Neural progenitor cell (in vitro differentiated cells): ENCODE measurements around the gene CENPH. TPM values are rescaled to one million over a fixed set of nuclear protein-coding genes. Genes with fewer than 3 reads are reported as not detected.

Experiments
- DNase-seq: peaks from one replicate; pipeline ENCODE4 v3.0.0-alpha.2; 2016; ENCODE audit warnings: low spot score
- H2AFZ ChIP-seq: fragments of 200-600 bp; sonication (generic); replicated peaks from 2 replicates; pipeline ENCODE4 v1.6.1; 2016; ENCODE audit warnings: antibody characterized with exemption
- H3F3A ChIP-seq: fragments of 200-600 bp; sonication (generic); 2 replicates; pipeline ENCODE4 v1.6.1; 2016; ENCODE audit warnings: antibody characterized with exemption, low read depth
- H3K27ac ChIP-seq: fragments of 200-600 bp; sonication (generic); 2 replicates; pipeline ENCODE4 v1.5.1; 2016; ENCODE audit warnings: mild to moderate bottlenecking
- H3K27me3 ChIP-seq: fragments of 200-600 bp; sonication (generic); 2 replicates; pipeline ENCODE4 v1.6.1; 2016; ENCODE audit warnings: mild to moderate bottlenecking, moderate library complexity
- H3K36me3 ChIP-seq: fragments of 200-600 bp; sonication (generic); 2 replicates; pipeline ENCODE4 v1.5.1; 2016
- H3K4me1 ChIP-seq: fragments of 200-600 bp; sonication (generic); 2 replicates; pipeline ENCODE4 v1.6.1; 2016; ENCODE audit warnings: mixed run types
- H3K4me2 ChIP-seq: fragments of 200-600 bp; sonication (generic); 2 replicates; pipeline ENCODE4 v1.6.1; 2016
- H3K4me3 ChIP-seq: fragments of 200-600 bp; sonication (generic); 2 replicates; pipeline ENCODE4 v1.5.1; 2016
- H3K79me2 ChIP-seq: fragments of 200-600 bp; sonication (generic); 2 replicates; pipeline ENCODE4 v1.6.1; 2016; ENCODE audit warnings: low read depth
- H3K9ac ChIP-seq: fragments of 200-600 bp; sonication (generic); 2 replicates; pipeline ENCODE4 v1.6.1; 2016
- H3K9me3 ChIP-seq: fragments of 200-600 bp; sonication (generic); 2 replicates; pipeline ENCODE4 v1.5.1; 2016; ENCODE audit warnings: low read depth
- H4K20me1 ChIP-seq: fragments of 200-600 bp; sonication (generic); 2 replicates; pipeline ENCODE4 v1.6.1; 2016; ENCODE audit warnings: low read depth
- H3K27ac Mint-ChIP-seq: 3 replicates; pipeline ENCODE4 v1.8.0; 2021; ENCODE audit warnings: mixed read lengths
- H3K27me3 Mint-ChIP-seq: 2 replicates; pipeline ENCODE4 v1.8.0; 2022; ENCODE audit warnings: low read depth, mild to moderate bottlenecking, inconsistent platforms, moderate library complexity, mixed read lengths; ENCODE audit not compliant: insufficient read depth
- H3K36me3 Mint-ChIP-seq: 3 replicates; pipeline ENCODE4 v1.8.0; 2021; ENCODE audit warnings: mixed read lengths
- H3K4me1 Mint-ChIP-seq: 3 replicates; pipeline ENCODE4 v1.8.0; 2021; ENCODE audit warnings: mixed read lengths
- H3K4me3 Mint-ChIP-seq: 3 replicates; pipeline ENCODE4 v1.8.0; 2021; ENCODE audit warnings: mild to moderate bottlenecking, moderate library complexity, mixed read lengths
- H3K9me3 Mint-ChIP-seq: 3 replicates; pipeline ENCODE4 v1.8.0; 2020; ENCODE audit warnings: mixed read lengths
- CTCF ChIP-seq: fragments of 200-600 bp; sonication (generic); IDR thresholded peaks from 2 replicates; pipeline ENCODE4 v1.5.1; 2017; ENCODE audit warnings: antibody characterized with exemption, mild to moderate bottlenecking
- EZH2 ChIP-seq: fragments of 200-600 bp; sonication (generic); IDR thresholded peaks from 2 replicates; pipeline ENCODE4 v1.6.1; 2017; ENCODE audit warnings: antibody characterized with exemption, mild to moderate bottlenecking, moderate library complexity
- EZH2phosphoT487 ChIP-seq: fragments of 200-600 bp; sonication (generic); IDR thresholded peaks from 2 replicates; pipeline ENCODE4 v1.6.1; 2017; ENCODE audit warnings: antibody characterized with exemption
- total RNA-seq: library from RNA; depleted of rRNA; stranded (reverse); fragments of >200 nt; gene quantifications from 2 replicates; pipeline ENCODE4 v1.2.3, GENCODE V29; 2015; ENCODE audit warnings: low replicate concordance

CENPH gene
- total RNA-seq, 1 donor from 2014 or later, result 303 TPM

- TF ChIP-seq EZH2, result no peak
- no peak for TF ChIP-seq CTCF
- TF ChIP-seq EZH2phosphoT487, result no peak
- Histone ChIP-seq H3K27ac (no peak overlapping the region), H2AFZ (no peak overlapping the region), H3K36me3 (peaks cover 3% of the 10 kb centered on the region), H3K79me2 (no peaks in the 10 kb centered on the region), H3K9me3 (no peaks in the 10 kb centered on the region), H3K27me3 (no peaks in the 10 kb centered on the region), H3K9ac (no peak overlapping the region), H3K4me1 (no peaks in the 10 kb centered on the region), H3K4me2 (no peak overlapping the region), H3K4me3 (no peak overlapping the region), H4K20me1 (no peaks in the 10 kb centered on the region), H3F3A (peaks cover 5% of the 10 kb centered on the region)
- no peaks in the 10 kb centered on the region for H3K9me3 Mint-ChIP-seq
- DNase-seq, result no peak
- no peak overlapping the region for H3K27ac Mint-ChIP-seq
- H3K36me3 Mint-ChIP-seq, result peaks cover 9% of the 10 kb centered on the region
- peaks cover 2% of the 10 kb centered on the region for H3K27me3 Mint-ChIP-seq
- H3K4me1 Mint-ChIP-seq, result no peaks in the 10 kb centered on the region
- H3K4me3 Mint-ChIP-seq, result no peak overlapping the region
Measured at GRCh38 chr5:69209602-69210001, 20.2 kb downstream of the CENPH start.

GRCh38 chr5:69211200-69211599 is 21.8 kb downstream of the CENPH start:
- peaks cover 3% of the 10 kb centered on the region for H3K36me3 ChIP-seq
- peaks cover 14% of the 10 kb centered on the region for H3K36me3 Mint-ChIP-seq

GRCh38 chr5:69212022-69212421 is 22.6 kb downstream of the CENPH start:
- Histone ChIP-seq H3K4me3 (no peak overlapping the region), H3K4me1 (no peaks in the 10 kb centered on the region), H3K79me2 (no peaks in the 10 kb centered on the region), H3F3A (peaks cover 17% of the 10 kb centered on the region), H2AFZ (no peak overlapping the region), H3K9ac (no peak overlapping the region), H3K4me2 (no peak overlapping the region), H3K27me3 (no peaks in the 10 kb centered on the region), H3K27ac (no peak overlapping the region), H3K9me3 (no peaks in the 10 kb centered on the region), H3K36me3 (peaks cover 3% of the 10 kb centered on the region), H4K20me1 (no peaks in the 10 kb centered on the region)
- peaks cover 4% of the 10 kb centered on the region for H3K27me3 Mint-ChIP-seq
- H3K4me3 Mint-ChIP-seq, result no peak overlapping the region
- TF ChIP-seq CTCF (no peak), EZH2 (no peak), EZH2phosphoT487 (no peak)
- H3K27ac Mint-ChIP-seq, result no peak overlapping the region
- no peak for DNase-seq
- H3K9me3 Mint-ChIP-seq, result no peaks in the 10 kb centered on the region
- H3K4me1 Mint-ChIP-seq, result no peaks in the 10 kb centered on the region
- peaks cover 12% of the 10 kb centered on the region for H3K36me3 Mint-ChIP-seq

More at GRCh38 chr5:69211200-69211599, 21.8 kb downstream of the CENPH start:
- Histone ChIP-seq H3F3A (peaks cover 8% of the 10 kb centered on the region), H3K4me3 (no peak overlapping the region), H3K27me3 (no peaks in the 10 kb centered on the region), H3K4me2 (no peak overlapping the region), H3K4me1 (no peaks in the 10 kb centered on the region), H4K20me1 (no peaks in the 10 kb centered on the region), H2AFZ (no peak overlapping the region), H3K9ac (no peak overlapping the region), H3K9me3 (no peaks in the 10 kb centered on the region), H3K79me2 (no peaks in the 10 kb centered on the region), H3K27ac (no peak overlapping the region)
- H3K27ac Mint-ChIP-seq, result no peak overlapping the region
- H3K4me3 Mint-ChIP-seq, result no peak overlapping the region
- no peak for DNase-seq
- no peaks in the 10 kb centered on the region for H3K4me1 Mint-ChIP-seq
- no peak for TF ChIP-seq EZH2
- no peak for TF ChIP-seq CTCF
- TF ChIP-seq EZH2phosphoT487, result no peak
- peaks cover 4% of the 10 kb centered on the region for H3K27me3 Mint-ChIP-seq
- no peaks in the 10 kb centered on the region for H3K9me3 Mint-ChIP-seq
